GM12878 (cell line): ENCODE data around the gene TADA1. TPM values are rescaled to one million over a fixed set of nuclear protein-coding genes. Genes with fewer than 3 reads are reported as not detected.

Experiments
- ATAC-seq: fragments of 200-7000 bp; cut with Tn5 transposase; 3 replicates; pipeline ENCODE4 v1.9.1; 2020; ENCODE audit warnings: mild to moderate bottlenecking, moderate library complexity
- BruUV-seq: library from RNA; stranded (reverse); fragments of 400-500 nt; replicated peaks from 2 replicates; lab custom pipeline; 2021; lab: Mats Ljungman, UMichigan
- CTCF ChIA-PET: fragments of 300-600 bp; sonication (Branson Sonifier 250); formaldehyde crosslinking; extraction: SDS; loops from one replicate; lab custom pipeline; 2021; ENCODE audit warnings: inconsistent platforms; lab: Yijun Ruan, JAX
- POLR2A ChIA-PET: fragments of 350-600 bp; formaldehyde crosslinking; extraction: SDS; loops from one replicate; lab custom pipeline; 2021; ENCODE audit warnings: inconsistent platforms; lab: Charles Lee
- RAD21 ChIA-PET: fragments of 300-600 bp; sonication (Branson Sonifier 250); formaldehyde crosslinking; loops from one replicate; lab custom pipeline; 2023; ENCODE audit warnings: antibody characterized with exemption; ENCODE audit not compliant: unreplicated experiment; lab: Charles Lee
- SMC1A ChIA-PET: fragments of 300-600 bp; sonication (Branson Sonifier 250); formaldehyde crosslinking; loops from one replicate; lab custom pipeline; 2023; ENCODE audit not compliant: unreplicated experiment, uncharacterized antibody; lab: Charles Lee
- DNase-seq: peaks from one replicate; pipeline ENCODE4 v3.0.0-alpha.2; 2011; ENCODE audit warnings: low read depth, low spot score
- FAIRE-seq: peaks from 3 replicates; lab custom pipeline; 2011; peaks lifted over from hg19 to GRCh38; lab: Jason Lieb, UNC
- H2AFZ ChIP-seq: 2 replicates; pipeline ENCODE4 v1.6.0; 2011; ENCODE audit warnings: low read depth, low read length, control low read depth; ENCODE audit not compliant: control insufficient read depth
- H3K27ac ChIP-seq: 2 replicates; pipeline ENCODE4 v1.5.1; 2011; ENCODE audit warnings: control low read depth; ENCODE audit not compliant: control insufficient read depth, insufficient read depth
- H3K27me3 ChIP-seq, 2 experiments: replicated peaks in 1 of 2; 2 replicates each; pipeline versions ENCODE4 v1.6.0 to v1.6.1; 2011; ENCODE audit warnings: low read length in 1 of 2; ENCODE audit not compliant: control insufficient read depth in 2 of 2, insufficient read depth in 2 of 2
- H3K36me3 ChIP-seq, 2 experiments: 2 replicates each; pipeline ENCODE4 v1.5.1; 2011; ENCODE audit warnings: low read length in 1 of 2; ENCODE audit not compliant: control insufficient read depth in 2 of 2, insufficient read depth in 2 of 2
- H3K4me1 ChIP-seq: 2 replicates; pipeline ENCODE4 v1.6.1; 2011; ENCODE audit warnings: mild to moderate bottlenecking, low read length, moderate library complexity, mixed read lengths; ENCODE audit not compliant: control insufficient read depth, insufficient read depth
- H3K4me2 ChIP-seq: 2 replicates; pipeline ENCODE4 v1.6.0; 2011; ENCODE audit warnings: control low read depth; ENCODE audit not compliant: control insufficient read depth, insufficient read depth
- H3K4me3 ChIP-seq: fragments of 200-600 bp; sonication (generic); 2 replicates; pipeline ENCODE4 v1.5.1; 2016
- H3K79me2 ChIP-seq: 2 replicates; pipeline ENCODE4 v1.6.0; 2011; ENCODE audit warnings: low read length; ENCODE audit not compliant: control insufficient read depth, insufficient read depth
- H3K9ac ChIP-seq: 2 replicates; pipeline ENCODE4 v1.8.0; 2011; ENCODE audit warnings: low read length, control low read depth, mixed read lengths; ENCODE audit not compliant: control insufficient read depth, insufficient read depth
- H3K9me3 ChIP-seq: replicated peaks from 3 replicates; pipeline ENCODE4 v1.5.1; 2011; ENCODE audit warnings: mild to moderate bottlenecking, low read length; ENCODE audit not compliant: control insufficient read depth, insufficient read depth
- H4K20me1 ChIP-seq: 2 replicates; pipeline ENCODE4 v1.6.0; 2011; ENCODE audit not compliant: control insufficient read depth, insufficient read depth
- CREM ChIP-seq: IDR thresholded peaks from 2 replicates; pipeline ENCODE4 v1.6.1; 2014; ENCODE audit warnings: antibody characterized with exemption, low read depth
- HCFC1 ChIP-seq: fragments of 150-350 bp; IDR thresholded peaks from 2 replicates; pipeline ENCODE4 v1.6.1; 2014; ENCODE audit warnings: low read length
- JUND ChIP-seq: IDR thresholded peaks from 2 replicates; pipeline ENCODE4 v1.6.1; 2012; ENCODE audit warnings: low read depth, mild to moderate bottlenecking, low read length, improper control_type of control experiment, moderate library complexity
- MEF2A ChIP-seq: IDR thresholded peaks from 2 replicates; pipeline ENCODE4 v1.6.1; 2011; ENCODE audit warnings: low read depth, mild to moderate bottlenecking, low read length, moderate library complexity; ENCODE audit not compliant: insufficient read depth
- MTA2 ChIP-seq: fragments of 450-650 bp; IDR thresholded peaks from 2 replicates; pipeline ENCODE4 v1.6.1; 2016; ENCODE audit warnings: low read depth, mild to moderate bottlenecking, moderate library complexity
- POLR2A ChIP-seq: IDR thresholded peaks from 2 replicates; pipeline ENCODE4 v1.6.1; 2011; ENCODE audit warnings: low read depth, mild to moderate bottlenecking, low read length
- RCOR1 ChIP-seq: conservative IDR thresholded peaks from 2 replicates; pipeline ENCODE4 v1.6.1; 2012; ENCODE audit warnings: low read depth, low read length, improper control_type of control experiment
- RELA ChIP-seq: fragments of 450-650 bp; IDR thresholded peaks from 2 replicates; pipeline ENCODE4 v1.8.0; 2014; ENCODE audit warnings: borderline replicate concordance; ENCODE audit not compliant: partially characterized antibody
- SIN3A ChIP-seq: IDR thresholded peaks from 2 replicates; pipeline ENCODE4 v1.6.1; 2012; ENCODE audit warnings: low read depth, low read length, improper control_type of control experiment
- SMC3 ChIP-seq: IDR thresholded peaks from 2 replicates; pipeline ENCODE4 v1.6.1; 2011; ENCODE audit warnings: low read length, improper control_type of control experiment, borderline replicate concordance
- SPI1 ChIP-seq: IDR thresholded peaks from 2 replicates; pipeline ENCODE4 v1.6.1; 2011; ENCODE audit warnings: low read depth, mild to moderate bottlenecking, low read length, moderate library complexity, borderline replicate concordance; ENCODE audit not compliant: insufficient read depth
- TCF7 ChIP-seq: IDR thresholded peaks from 2 replicates; pipeline ENCODE4 v1.6.1; 2014; ENCODE audit warnings: antibody characterized with exemption, borderline replicate concordance
- ZNF384 ChIP-seq: IDR thresholded peaks from 2 replicates; pipeline ENCODE4 v1.6.1; 2012; ENCODE audit warnings: low read depth, mild to moderate bottlenecking, low read length, improper control_type of control experiment, borderline replicate concordance
- ZSCAN29 ChIP-seq: fragments of 450-650 bp; IDR thresholded peaks from 2 replicates; pipeline ENCODE4 v1.6.1; 2017; ENCODE audit warnings: mild to moderate bottlenecking, moderate library complexity
- ZZZ3 ChIP-seq: IDR thresholded peaks from 2 replicates; pipeline ENCODE4 v1.6.1; 2011; ENCODE audit warnings: low read depth; ENCODE audit not compliant: control insufficient read depth, insufficient read length
- WGBS: methylation state at CpG from one replicate; pipeline ENCODE4 v1.1.6; 2016; ENCODE audit warnings: low lambda C conversion rate; ENCODE audit not compliant: insufficient replicate concordance, insufficient coverage; ENCODE audit errors: missing lambda C conversion rate; 5-methylcytosine and 5-hydroxymethylcytosine counted together
- in situ Hi-C: fragments of 300-500 bp; cut with MboI; formaldehyde crosslinking; loops from 9 replicates; pipeline ENCODE4 v1.14.3; 2018; ENCODE audit warnings: mixed read lengths
- intact Hi-C: fragments of 100-400 bp; cut with micrococcal nuclease; formaldehyde crosslinking; loops from one replicate; pipeline ENCODE4 v1.14.2; 2022; ENCODE audit not compliant: unreplicated experiment
- polyA plus RNA-seq, 11 experiments: library from polyadenylated mRNA; depleted of rRNA in 4 of 11; unstranded in 6 of 11; stranded (reverse) in 5 of 11; fragments of >200 nt; fragmentation: Nextera tagmentation in 4 of 11; fragmentation: Illumina TruSeq in 1 of 11; extraction: Ambion mirVana in 4 of 11; extraction: Trizol in 1 of 11; gene quantifications; 1 replicate in 1 of 11; 2 replicates in 10 of 11; pipeline versions ENCODE4 v1.2.1 to v1.2.3, GENCODE V29; 2011 to 2016; ENCODE audit warnings: inconsistent platforms in 2 of 11, missing spikeins in 2 of 11, low read depth in 1 of 11
- total RNA-seq, 4 experiments: library from RNA; depleted of rRNA in 3 of 4; stranded (reverse); fragments of >200 nt in 3 of 4; fragmentation: Illumina TruSeq in 1 of 4; extraction: Trizol in 1 of 4; gene quantifications; 2 replicates each; pipeline versions ENCODE4 v1.2.1 to v1.2.3, GENCODE V29; 2013 to 2021
- TF ChIP-seq, protein P1 (sequence below), 3 experiments: IDR thresholded peaks in 2 of 3; conservative IDR thresholded peaks in 1 of 3; 2 replicates each; pipeline ENCODE4 v1.5.1; 2011; ENCODE audit warnings: low read depth in 3 of 3, low read length in 3 of 3, mild to moderate bottlenecking in 3 of 3, control low read depth in 2 of 3, moderate library complexity in 2 of 3, inconsistent platforms in 1 of 3, mixed read lengths in 1 of 3; ENCODE audit not compliant: control insufficient read depth in 2 of 3, insufficient read depth in 1 of 3; ENCODE audit errors: extremely low read depth in 1 of 3

The TADA1 gene
- total and polyA plus RNA-seq, 10 of the 15 experiments (the other 5 are each of a cell fraction or from before 2014, with no cell fraction given): 15.2 to 38.6 (median 26.5) TPM

DNA sequence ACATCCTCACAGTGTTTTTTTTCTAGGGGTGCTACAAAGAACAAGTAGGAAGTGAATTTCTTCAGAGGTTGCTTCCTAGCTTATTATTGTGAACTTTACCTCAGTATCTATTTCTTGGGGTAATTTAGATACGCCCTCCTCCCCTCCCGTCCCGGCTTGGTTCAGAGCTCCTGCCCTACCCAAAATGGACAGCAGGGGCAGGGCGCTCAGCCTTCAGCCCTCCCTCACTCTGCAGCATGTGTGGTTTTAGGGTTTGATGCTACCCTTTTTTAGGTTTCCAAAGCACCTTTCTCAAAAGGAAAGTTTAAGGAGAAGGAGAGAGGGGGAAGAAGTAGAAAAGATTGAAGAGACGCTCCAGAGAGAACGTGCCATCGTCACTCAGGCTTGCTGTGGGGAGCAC, 53.7 kb downstream of the TADA1 start:
- ChIA-PET CTCF (interaction anchor here (0.6 to 1.6 kb wide), 2 partner anchors 9 to 47 kb away, joined by 3 to 5 read pairs; no protein-coding TSS in a partner anchor), RAD21 (no interaction called here), POLR2A (no interaction called here), SMC1A (interaction anchor here (0.7 kb wide), 1 partner anchor 105 kb away, joined by 3 read pairs; no protein-coding TSS in a partner anchor)
- Histone ChIP-seq H3K27ac (no peak overlapping the region), H3K79me2 (no peaks in the 10 kb centered on the region), H3K36me3 (no peaks in the 10 kb centered on the region), H3K27me3 (no peaks in the 10 kb centered on the region), H3K4me3 (no peak overlapping the region), H3K9ac (no peak overlapping the region), H3K4me2 (no peak overlapping the region), H2AFZ (no peak overlapping the region), H3K9me3 (no peaks in the 10 kb centered on the region; the same call in 2 of the 3 replicates), H4K20me1 (no peaks in the 10 kb centered on the region), H3K4me1 (no peaks in the 10 kb centered on the region)
- no peak for DNase-seq
- no peak for FAIRE-seq
- peak; percentile 84 for ATAC-seq
- intact Hi-C loops: no loop called here
- no TSS peak for BruUV-seq
- in situ Hi-C loops: no loop called here
- no peak for TF ChIP-seq SPI1
- TF ChIP-seq, protein P1, sequence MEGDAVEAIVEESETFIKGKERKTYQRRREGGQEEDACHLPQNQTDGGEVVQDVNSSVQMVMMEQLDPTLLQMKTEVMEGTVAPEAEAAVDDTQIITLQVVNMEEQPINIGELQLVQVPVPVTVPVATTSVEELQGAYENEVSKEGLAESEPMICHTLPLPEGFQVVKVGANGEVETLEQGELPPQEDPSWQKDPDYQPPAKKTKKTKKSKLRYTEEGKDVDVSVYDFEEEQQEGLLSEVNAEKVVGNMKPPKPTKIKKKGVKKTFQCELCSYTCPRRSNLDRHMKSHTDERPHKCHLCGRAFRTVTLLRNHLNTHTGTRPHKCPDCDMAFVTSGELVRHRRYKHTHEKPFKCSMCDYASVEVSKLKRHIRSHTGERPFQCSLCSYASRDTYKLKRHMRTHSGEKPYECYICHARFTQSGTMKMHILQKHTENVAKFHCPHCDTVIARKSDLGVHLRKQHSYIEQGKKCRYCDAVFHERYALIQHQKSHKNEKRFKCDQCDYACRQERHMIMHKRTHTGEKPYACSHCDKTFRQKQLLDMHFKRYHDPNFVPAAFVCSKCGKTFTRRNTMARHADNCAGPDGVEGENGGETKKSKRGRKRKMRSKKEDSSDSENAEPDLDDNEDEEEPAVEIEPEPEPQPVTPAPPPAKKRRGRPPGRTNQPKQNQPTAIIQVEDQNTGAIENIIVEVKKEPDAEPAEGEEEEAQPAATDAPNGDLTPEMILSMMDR (IDR thresholded peaks at IDR 0.05 in 2 of 3, conservative IDR thresholded peaks at IDR 0.05 in 1 of 3; ENCODE audit: control insufficient read depth in 2 of 3, extremely low read depth in 1 of 3, insufficient read depth in 1 of 3, low read depth in 3 of 3, low read length in 3 of 3): peak in 2 of 3 experiments; percentile 36 to 44; a peak in 5 of 6 replicates
- TF ChIP-seq MEF2A: no peak
- TF ChIP-seq TCF7: no peak
- 79% methylated on average over 7 of the region's 7 CpGs for WGBS

DNA sequence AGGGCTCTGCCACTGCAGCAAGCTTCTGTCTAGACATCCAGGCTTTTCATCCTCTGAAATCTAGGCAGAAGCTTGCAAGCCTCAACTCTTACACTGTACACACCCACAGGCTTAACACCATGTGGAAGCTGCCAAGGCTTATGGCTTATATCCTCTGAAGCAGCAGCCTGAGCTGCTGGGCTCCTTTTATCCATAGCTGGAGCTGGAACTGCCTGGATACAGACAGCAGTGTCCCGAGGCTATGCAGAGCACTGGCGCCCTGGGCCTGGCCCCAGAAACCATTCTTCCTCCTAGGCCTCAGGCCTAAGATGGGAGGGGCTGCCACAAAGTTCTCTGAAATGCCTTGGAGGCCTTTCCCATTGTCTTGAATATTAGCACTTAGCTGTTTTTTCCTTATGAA, 56.1 kb downstream of the TADA1 start:
- ChIA-PET POLR2A (no interaction called here), SMC1A (no interaction called here)
- H3K4me1 ChIP-seq: no peaks in the 10 kb centered on the region
- TF ChIP-seq HCFC1 (no peak), ZNF384 (no peak), SMC3 (no peak), POLR2A (no peak), RCOR1 (no peak), ZSCAN29 (no peak), CREM (no peak), ZZZ3 (no peak), JUND (no peak), RELA (no peak), MTA2 (no peak), SIN3A (no peak)

More for the DNA sequence above, 56.1 kb downstream of the TADA1 start:
- ChIA-PET CTCF (no interaction called here), RAD21 (no interaction called here)
- Histone ChIP-seq H3K9ac (no peak overlapping the region), H2AFZ (no peak overlapping the region), H3K36me3 (no peaks in the 10 kb centered on the region), H3K4me3 (no peak overlapping the region), H3K9me3 (no peaks in the 10 kb centered on the region; the same call in 2 of the 3 replicates), H3K27ac (no peak overlapping the region), H3K27me3 (no peaks in the 10 kb centered on the region), H4K20me1 (no peaks in the 10 kb centered on the region), H3K4me2 (no peak overlapping the region), H3K79me2 (no peaks in the 10 kb centered on the region)
- ATAC-seq (no peak), DNase-seq (no peak), FAIRE-seq (no peak)
- WGBS: 3% methylated on average over 2 of the region's 2 CpGs
- in situ Hi-C loops (no loop called here), intact Hi-C loops (no loop called here)
- no TSS peak for BruUV-seq
